Panc1 (cell line): ENCODE measurements around the gene SPEG.

ENCODE experiments used
- CTCF ChIP-seq: fragments of 450-650 bp; IDR thresholded peaks from 2 replicates; pipeline ENCODE4 v1.5.1; 2017; ENCODE audit warnings: mild to moderate bottlenecking
- POLR2AphosphoS5 ChIP-seq: IDR thresholded peaks from 2 replicates; pipeline ENCODE4 v1.6.1; 2012; ENCODE audit warnings: mild to moderate bottlenecking, low read depth, low read length, moderate library complexity
- REST ChIP-seq, 2 experiments: IDR thresholded peaks; 2 replicates each; pipeline ENCODE4 v1.6.1; 2011 to 2012; ENCODE audit warnings: low read depth in 2 of 2, control low read depth in 1 of 2, low read length in 1 of 2, mild to moderate bottlenecking in 1 of 2, moderate library complexity in 1 of 2; ENCODE audit not compliant: insufficient read depth in 1 of 2

- TF ChIP-seq CTCF: no peak
- no peak for TF ChIP-seq POLR2AphosphoS5
- TF ChIP-seq REST (IDR thresholded peaks at IDR 0.05; ENCODE audit: insufficient read depth in 1 of 2, low read depth in 2 of 2, low read length in 1 of 2): no peak
Observed at GRCh38 chr2:219470429-219470828, 35.8 kb downstream of the SPEG start.
